GM12864 (cell line): ENCODE results near the gene ZNF383.
A peak's percentile ranks its signal among the peaks of the same experiment; 100 is the strongest.
"Not testable (repeated sequence)": the region's sequence is repeated elsewhere in the genome, so short reads cannot be mapped to it uniquely, and the experiment has no call there.

Source experiments
- DNase-seq: peaks from one replicate; pipeline ENCODE4 v3.0.0-alpha.2; 2011; ENCODE audit warnings: low read depth
- H3K4me3 ChIP-seq: 2 replicates; pipeline ENCODE4 v1.5.1; 2011; ENCODE audit warnings: mild to moderate bottlenecking, low read depth, low read length, control low read depth
- CTCF ChIP-seq: IDR thresholded peaks from 2 replicates; pipeline ENCODE4 v1.5.1; 2011; ENCODE audit warnings: low read depth, mild to moderate bottlenecking, moderate library complexity, low read length, control low read depth, inconsistent platforms; ENCODE audit errors: missing control alignments

The ZNF383 gene

GRCh38 chr19:37220383-37220782 lies 2.4 kb downstream of the ZNF383 start:
- no peak overlapping the region for H3K4me3 ChIP-seq
- no peak for DNase-seq
- TF ChIP-seq CTCF: no peak

- no peak for TF ChIP-seq CTCF
- H3K4me3 ChIP-seq: no peak overlapping the region
- DNase-seq: no peak
Observed at GRCh38 chr19:37221136-37221535, 3.1 kb downstream of the ZNF383 start.

GRCh38 chr19:37226248-37226647 lies 8.2 kb downstream of the ZNF383 start:
- H3K4me3 ChIP-seq: no peak overlapping the region
- no peak for TF ChIP-seq CTCF
- no peak for DNase-seq

GRCh38 chr19:37227996-37228395 lies 10.0 kb downstream of the ZNF383 start:
- peak; percentile 48 for TF ChIP-seq CTCF
- DNase-seq: no peak
- no peak overlapping the region for H3K4me3 ChIP-seq

GRCh38 chr19:37243206-37243632 lies 25.2 kb downstream of the ZNF383 start:
- DNase-seq: no peak
- TF ChIP-seq CTCF: no peak
- H3K4me3 ChIP-seq: no peak overlapping the region

GRCh38 chr19:37251308-37252229 lies 33.6 kb downstream of the ZNF383 start:
- peak overlapping the region; percentile 44 for H3K4me3 ChIP-seq
- no peak for TF ChIP-seq CTCF
- peak; percentile 53 for DNase-seq

GRCh38 chr19:37263028-37263427 lies 45.0 kb downstream of the ZNF383 start:
- DNase-seq, H3K4me3 ChIP-seq: not testable (repeated sequence)

- not testable (repeated sequence) for H3K4me3 ChIP-seq, DNase-seq
Observed at GRCh38 chr19:37267005-37267404, 49.0 kb downstream of the ZNF383 start.

- H3K4me3 ChIP-seq, DNase-seq: not testable (repeated sequence)
Observed at GRCh38 chr19:37267755-37268154, 49.7 kb downstream of the ZNF383 start.

GRCh38 chr19:37280656-37281055 lies 62.6 kb downstream of the ZNF383 start:
- not testable (repeated sequence) for H3K4me3 ChIP-seq, DNase-seq

GRCh38 chr19:37284020-37284419 lies 66.0 kb downstream of the ZNF383 start:
- DNase-seq, H3K4me3 ChIP-seq: not testable (repeated sequence)

- not testable (repeated sequence) for DNase-seq, H3K4me3 ChIP-seq
Observed at GRCh38 chr19:37289229-37289628, 71.2 kb downstream of the ZNF383 start.
